ENCODE data around the gene AGBL2. TPM values are rescaled to one million over a fixed set of nuclear protein-coding genes. Genes with fewer than 3 reads are reported as not detected.
"Not testable (repeated sequence)": the region's sequence is repeated elsewhere in the genome, so short reads cannot be mapped to it uniquely, and the experiment has no call there.

The AGBL2 gene
- total RNA-seq, 1 donor from 2014 or later, result 5.2 TPM

DNA sequence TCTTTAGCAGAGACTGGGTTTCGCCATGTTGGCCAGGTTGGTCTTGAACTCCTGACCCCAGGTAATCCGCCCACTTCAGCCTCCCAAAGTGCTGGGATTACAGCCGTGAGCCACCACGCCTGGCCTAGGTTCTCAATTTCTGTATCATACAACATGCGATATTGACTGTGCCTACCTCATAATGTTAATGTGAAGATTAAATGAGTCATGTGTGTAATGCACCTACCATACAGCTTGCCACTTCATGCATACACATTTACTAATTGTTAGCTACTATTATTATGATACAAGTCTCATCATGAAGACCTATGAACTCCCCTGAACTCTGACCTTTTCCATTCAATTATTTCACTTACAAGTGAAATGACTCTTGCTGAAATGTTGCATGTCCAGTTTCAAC lies 25.7 kb downstream of the AGBL2 start:
- intact Hi-C loops (cut with micrococcal nuclease), result no loop called here

GRCh38 chr11:47688991-47689390 lies 26.2 kb downstream of the AGBL2 start:
- intact Hi-C loops (cut with micrococcal nuclease), result no loop called here

- intact Hi-C loops (cut with micrococcal nuclease), result no loop called here
Measured at GRCh38 chr11:47688111-47688510, 27.1 kb downstream of the AGBL2 start.

DNA sequence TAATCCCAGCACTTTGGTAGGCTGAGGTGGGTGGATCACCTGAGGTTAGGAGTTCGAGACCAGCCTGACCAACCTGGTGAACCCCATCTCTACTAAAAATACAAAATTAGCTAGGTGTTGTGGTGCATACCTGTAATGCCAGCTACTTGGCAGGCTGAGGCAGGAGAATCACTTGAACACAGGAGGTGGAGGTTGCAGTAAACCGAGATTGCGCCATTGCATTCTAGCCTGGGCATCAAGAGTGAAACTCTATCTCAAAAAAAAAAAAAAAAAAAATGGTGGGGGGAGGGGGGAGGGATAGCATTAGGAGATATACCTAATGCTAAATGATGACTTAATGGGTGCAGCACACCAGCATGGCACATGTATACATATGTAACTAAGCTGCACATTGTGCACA lies 28.5 kb downstream of the AGBL2 start:
- intact Hi-C loops (cut with micrococcal nuclease), result not testable (repeated sequence)

GRCh38 chr11:47686151-47686550 lies 29.0 kb downstream of the AGBL2 start:
- intact Hi-C loops (cut with micrococcal nuclease), result no loop called here

- intact Hi-C loops (cut with micrococcal nuclease), result no loop called here
Measured at GRCh38 chr11:47675851-47676250, 39.3 kb downstream of the AGBL2 start.

DNA sequence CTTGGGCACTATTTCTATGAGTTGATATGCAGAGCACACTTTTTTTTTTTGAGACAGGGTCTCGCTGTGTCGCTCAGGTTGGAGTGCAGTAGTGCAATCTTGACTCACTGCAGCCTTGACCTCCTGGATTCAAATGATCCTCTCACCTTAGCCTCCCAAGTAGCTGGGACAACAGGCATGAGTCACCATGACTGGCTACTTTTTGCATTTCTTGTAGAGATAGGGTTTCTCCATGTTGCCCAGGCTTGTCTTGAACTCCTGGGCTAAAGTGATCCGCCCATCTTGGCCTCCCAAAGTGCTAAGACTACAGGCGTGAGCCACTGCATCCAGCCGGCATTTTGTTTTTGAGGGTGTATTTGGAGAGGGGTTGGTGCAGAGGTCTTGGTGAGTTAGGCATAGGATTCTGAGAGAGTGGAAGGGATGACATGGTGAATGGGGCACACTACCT lies 42.9 kb downstream of the AGBL2 start:
- intact Hi-C loops (cut with micrococcal nuclease), result no loop called here

GRCh38 chr11:47669856-47670255 lies 45.3 kb downstream of the AGBL2 start:
- intact Hi-C loops (cut with micrococcal nuclease), result no loop called here

DNA sequence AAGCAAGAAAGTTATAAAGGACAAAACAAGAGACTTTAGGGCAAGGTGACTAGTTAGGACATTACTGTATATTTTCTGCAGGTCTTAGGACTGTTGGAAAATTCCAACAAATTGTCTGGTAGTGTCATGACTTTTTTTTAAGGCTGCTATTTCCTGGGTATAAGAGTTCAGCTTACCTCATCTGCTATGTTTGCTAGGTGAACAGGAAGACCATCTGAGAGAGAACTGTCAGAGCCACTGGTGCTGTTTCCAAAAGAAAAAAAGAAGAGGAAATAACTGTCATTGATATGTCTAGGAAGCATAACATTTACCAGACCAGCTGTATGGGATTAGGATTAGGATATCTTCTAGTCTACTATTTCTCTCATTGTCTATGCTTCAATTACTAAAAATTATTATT lies 46.5 kb downstream of the AGBL2 start:
- intact Hi-C loops (cut with micrococcal nuclease), result no loop called here

GRCh38 chr11:47667555-47667954 lies 47.6 kb downstream of the AGBL2 start:
- intact Hi-C loops (cut with micrococcal nuclease), result no loop called here

GRCh38 chr11:47667135-47667534 lies 48.0 kb downstream of the AGBL2 start:
- intact Hi-C loops (cut with micrococcal nuclease), result no loop called here

DNA sequence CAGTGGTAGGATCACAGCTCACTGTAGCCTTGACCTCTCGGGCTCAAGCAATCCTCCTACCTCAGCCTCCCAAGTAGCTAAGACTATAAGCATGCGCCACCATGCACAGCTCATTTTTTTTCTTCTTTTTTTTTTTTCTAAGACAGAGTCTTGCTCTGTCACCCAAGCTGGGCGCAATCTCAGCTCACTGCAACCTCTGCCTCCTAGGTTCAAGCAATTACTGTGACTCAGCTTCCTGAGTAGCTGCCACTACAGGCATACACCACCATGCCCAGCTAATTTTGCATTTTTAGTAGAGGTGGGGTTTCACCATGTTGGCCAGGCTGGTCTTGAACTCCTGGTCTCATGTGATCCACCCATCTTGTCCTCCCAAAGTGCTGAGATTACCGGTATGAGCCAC lies 50.2 kb downstream of the AGBL2 start:
- intact Hi-C loops (cut with micrococcal nuclease), result loop anchor here (5.0 kb wide), 1 partner anchor 47 kb away; no protein-coding TSS in a partner anchor

- intact Hi-C loops (cut with micrococcal nuclease), result loop anchor here (5.0 kb wide), 1 partner anchor 51 kb away; no protein-coding TSS in a partner anchor
Measured at GRCh38 chr11:47661245-47661644, 53.9 kb downstream of the AGBL2 start.

DNA sequence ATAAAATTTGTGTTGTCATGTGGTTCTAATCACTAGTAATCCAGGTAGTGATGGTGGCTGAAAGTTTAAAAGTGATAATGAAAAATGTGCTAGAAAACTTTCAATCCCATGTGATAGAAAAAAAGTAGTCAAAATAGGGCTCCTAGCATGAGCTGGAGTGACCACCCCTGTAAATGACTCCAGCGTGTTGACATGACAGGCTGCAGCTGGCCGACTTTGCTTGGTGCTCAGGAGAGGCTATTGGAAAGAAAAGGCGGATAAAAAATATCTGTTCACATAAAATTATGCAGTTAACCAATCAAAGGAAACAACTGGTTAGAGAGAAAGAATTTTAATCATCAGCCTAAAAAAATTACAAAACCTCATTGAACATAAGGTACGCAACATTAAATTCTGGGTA lies 55.9 kb downstream of the AGBL2 start:
- intact Hi-C loops (cut with micrococcal nuclease), result no loop called here

GRCh38 chr11:47656260-47656885 lies 58.8 kb downstream of the AGBL2 start:
- intact Hi-C loops (cut with micrococcal nuclease), result no loop called here

DNA sequence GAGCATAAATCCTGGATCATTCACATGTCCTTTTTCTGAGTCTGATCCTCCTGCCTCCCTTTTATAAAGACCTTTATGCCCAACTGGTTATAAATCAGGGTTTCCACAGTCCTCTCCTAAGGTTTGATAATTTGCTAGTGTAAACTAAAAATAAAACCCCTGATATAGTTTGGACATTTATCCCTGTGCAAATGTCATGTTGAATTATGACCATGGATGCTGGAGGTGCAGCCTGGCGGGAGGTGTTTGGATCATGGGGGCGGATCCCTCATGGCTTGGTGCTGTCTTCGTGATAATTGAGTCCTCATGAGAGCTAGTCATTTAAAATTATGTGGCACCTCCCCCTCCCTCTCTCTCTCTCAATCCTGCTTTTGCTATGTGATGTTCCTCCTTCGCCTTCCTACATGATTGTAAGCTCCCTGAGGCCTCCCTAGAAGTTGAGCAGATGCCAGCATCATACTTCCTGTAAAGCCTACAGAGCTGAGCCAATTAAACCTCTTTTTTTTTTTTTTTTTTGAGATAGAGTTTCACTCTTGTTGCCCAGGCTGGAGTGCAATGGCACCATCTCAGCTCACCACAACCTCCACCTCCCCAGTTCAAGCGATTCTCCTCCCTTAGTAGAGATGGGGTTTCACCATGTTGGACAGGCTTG lies 63.2 kb downstream of the AGBL2 start:
- intact Hi-C loops (cut with micrococcal nuclease), result no loop called here

- intact Hi-C loops (cut with micrococcal nuclease), result loop anchor here (10.0 kb wide), 1 partner anchor 456 kb away; no protein-coding TSS in a partner anchor
Measured at GRCh38 chr11:47649276-47649675, 65.9 kb downstream of the AGBL2 start.

GRCh38 chr11:47646019-47646418 lies 69.2 kb downstream of the AGBL2 start:
- intact Hi-C loops (cut with micrococcal nuclease), result loop anchor here (10.0 kb wide), 1 partner anchor 459 kb away; no protein-coding TSS in a partner anchor

GRCh38 chr11:47645500-47645899 lies 69.7 kb downstream of the AGBL2 start:
- intact Hi-C loops (cut with micrococcal nuclease), result loop anchor here (10.0 kb wide), 1 partner anchor 459 kb away; no protein-coding TSS in a partner anchor

DNA sequence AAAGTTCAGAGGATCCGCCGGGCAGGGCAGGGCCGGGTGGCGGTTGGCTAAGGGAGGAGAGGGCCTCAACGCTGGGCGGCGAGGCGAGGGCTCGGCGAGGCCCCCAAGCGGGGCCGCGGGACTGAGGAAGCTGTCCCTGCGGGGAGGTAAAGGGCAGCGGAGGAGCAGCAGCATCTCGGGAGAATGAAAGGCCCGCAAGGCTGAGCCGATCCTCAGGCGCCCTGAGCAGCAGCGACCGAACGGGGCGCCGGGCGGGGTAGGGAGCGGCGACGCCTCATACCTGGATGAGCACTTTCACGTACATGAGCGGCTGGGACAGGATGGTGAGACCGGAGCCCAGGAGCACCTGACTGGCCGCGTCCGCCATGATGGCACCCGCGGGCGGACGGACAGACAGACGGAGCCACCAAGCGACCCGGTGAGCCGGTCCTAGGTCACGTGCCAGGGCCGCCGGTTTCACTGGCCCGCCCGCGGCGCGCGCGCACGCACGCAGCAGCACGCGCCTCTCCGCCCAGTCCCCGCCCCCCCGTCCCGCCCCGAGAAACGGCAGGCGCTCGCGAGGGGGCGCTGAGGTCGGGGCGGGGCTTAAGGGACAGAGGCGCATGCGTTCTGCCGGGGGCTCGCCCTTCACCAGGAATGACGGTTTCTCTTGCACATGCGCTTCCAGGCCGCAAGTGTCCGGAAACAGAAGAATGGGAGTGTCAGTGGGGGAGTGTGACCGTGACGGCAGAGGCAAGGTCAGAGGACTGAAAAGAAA lies 72.9 kb downstream of the AGBL2 start, which contains the start of gene MTCH2:
MTCH2 (minus strand) TSS at position 461 of the 757 bp plus-strand sequence; CDS start at position 367, 94 bp downstream.
- intact Hi-C loops (cut with micrococcal nuclease), result loop anchor here (1.0 to 10.0 kb wide), 15 partner anchors 64 to 1795 kb away; partner anchors contain the start of genes AGBL2, CELF1, CKAP5 and CRY2

DNA sequence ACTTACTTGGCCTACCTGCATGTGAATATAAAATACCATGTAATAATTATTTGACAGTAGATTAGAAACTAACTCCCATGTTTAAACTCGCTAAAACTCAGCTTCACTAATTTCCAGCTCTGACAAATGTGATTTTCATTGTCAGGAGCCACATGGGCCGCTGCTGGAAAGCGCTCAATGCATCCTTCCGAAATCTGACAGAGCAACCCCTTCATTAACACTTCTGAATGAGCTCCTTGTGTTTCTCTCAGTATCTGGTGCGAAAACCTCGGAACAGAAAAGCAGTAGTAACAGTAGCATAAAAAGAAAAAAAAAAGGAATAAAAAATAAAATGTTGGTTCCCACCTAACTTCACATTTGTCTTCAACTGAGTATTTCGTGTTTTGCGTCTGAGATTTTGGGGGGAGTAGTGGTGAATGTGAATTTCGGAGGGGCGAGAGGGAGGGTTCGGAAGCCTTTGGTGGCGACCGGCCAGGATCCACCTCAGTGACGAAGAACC lies 73.5 kb downstream of the AGBL2 start:
- intact Hi-C loops (cut with micrococcal nuclease), result loop anchor here (1.0 to 10.0 kb wide), 15 partner anchors 63 to 1794 kb away; partner anchors contain the start of genes AGBL2, CELF1, CKAP5 and CRY2

Data from T-helper 1 cell treated with Interleukin-12 subunit alpha and Interleukin-12 subunit beta and Interleukin-4 antibody, amounts not matched to agents 30 ng/mL and 1 ng/mL, for 36 hours (primary cell).